Astrocyte (in vitro differentiated cells and primary cell): ENCODE measurements around the gene RNGTT.

Source experiments
- CTCF ChIP-seq: IDR thresholded peaks from 2 replicates; pipeline ENCODE4 v1.5.1; 2011; ENCODE audit warnings: low read depth, mild to moderate bottlenecking, inconsistent platforms, low read length, moderate library complexity; ENCODE audit not compliant: insufficient read depth
- EZH2 ChIP-seq: IDR thresholded peaks from 2 replicates; pipeline ENCODE4 v1.6.1; 2012; ENCODE audit warnings: mild to moderate bottlenecking, low read length, inconsistent platforms; ENCODE audit not compliant: insufficient read depth

DNA sequence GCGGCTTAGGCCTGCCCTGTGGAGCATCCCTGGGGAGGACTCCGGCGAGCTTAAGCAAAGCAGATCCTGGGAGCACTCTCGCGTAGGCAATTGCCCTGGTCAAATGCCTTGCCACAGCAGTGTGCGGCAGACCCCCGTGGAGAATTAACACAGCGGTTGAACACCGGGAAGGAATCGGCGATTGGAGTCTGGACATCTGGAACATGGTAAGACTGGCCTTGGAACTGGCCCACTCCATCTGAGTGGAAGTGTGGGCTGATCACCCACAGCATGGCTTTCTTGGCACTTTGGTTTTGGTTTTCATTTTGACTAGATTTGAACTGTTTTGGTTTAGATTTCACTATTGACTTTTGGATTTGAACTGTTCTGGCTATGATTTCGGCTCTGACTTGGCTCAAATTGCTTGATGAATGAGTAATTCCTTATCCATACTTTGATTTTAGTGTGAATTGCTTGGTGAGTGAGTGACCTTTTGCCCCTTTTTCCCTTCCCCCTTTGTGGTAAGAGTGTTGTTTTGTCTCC lies 300.7 kb downstream of the RNGTT start:
- no peak for TF ChIP-seq CTCF
- TF ChIP-seq EZH2 = no peak
